Sciatic nerve (tissue), 2 donors: Measurements from ENCODE around the gene SERINC5. TPM values are rescaled to one million over a fixed set of nuclear protein-coding genes. Genes with fewer than 3 reads are reported as not detected.
"Not testable (repeated sequence)": the region's sequence is repeated elsewhere in the genome, so short reads cannot be mapped to it uniquely, and the experiment has no call there.

Source experiments
- ATAC-seq: fragments of 200-7000 bp; cut with Tn5 transposase; one replicate; pipeline ENCODE4 v1.9.1; 2020; ENCODE audit warnings: mild to moderate bottlenecking, moderate library complexity
- DNase-seq: peaks from one replicate; pipeline ENCODE4 v3.0.0-alpha.2; 2020; ENCODE audit warnings: low spot score
- intact Hi-C: fragments of 100-400 bp; cut with DNase I; formaldehyde crosslinking; loops from one replicate; pipeline ENCODE4 v1.14.2; 2022
- total RNA-seq: library from RNA; stranded (reverse); fragmentation: NEBNext Ultra II Directional; extraction: Animal tissue kit (Norgen Biotek cat#: 25700); gene quantifications from one replicate; pipeline ENCODE4 v1.2.1, GENCODE V29; 2021
- donor health status: DM: no; HTN: no; CAD: no.
- donor health status: DM: no; HTN: no; CAD: no.

SERINC5 gene
- total RNA-seq, 1 donor from 2014 or later = 70.2 TPM

- DNase-seq, ATAC-seq, intact Hi-C loops: not testable (repeated sequence)
These were observed 70.3 kb downstream of the SERINC5 start for GRCh38 chr5:80185535-80185934.

DNA sequence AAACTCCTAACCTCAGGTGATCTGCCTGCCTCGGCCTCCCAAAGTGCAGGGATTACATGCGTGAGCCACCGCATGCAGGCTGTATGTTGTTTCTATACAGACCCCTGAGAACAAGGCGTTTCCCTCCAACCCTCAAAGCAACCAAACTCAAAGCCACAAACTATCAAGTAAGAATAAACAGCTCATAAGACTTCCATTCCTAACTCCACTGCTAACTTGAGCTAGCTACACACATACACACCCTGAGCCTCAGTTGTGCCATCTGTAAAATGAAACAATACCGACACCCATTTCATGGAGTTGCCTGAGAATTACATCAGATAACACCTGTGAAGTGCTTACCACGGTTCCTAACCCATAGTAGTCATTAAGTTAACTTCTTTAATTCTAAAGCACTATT is 70.8 kb downstream of the SERINC5 start:
- intact Hi-C loops = no loop called here
- ATAC-seq (no peak), DNase-seq (no peak)

GRCh38 chr5:80184235-80185023 is 71.4 kb downstream of the SERINC5 start:
- intact Hi-C loops = no loop called here

DNA sequence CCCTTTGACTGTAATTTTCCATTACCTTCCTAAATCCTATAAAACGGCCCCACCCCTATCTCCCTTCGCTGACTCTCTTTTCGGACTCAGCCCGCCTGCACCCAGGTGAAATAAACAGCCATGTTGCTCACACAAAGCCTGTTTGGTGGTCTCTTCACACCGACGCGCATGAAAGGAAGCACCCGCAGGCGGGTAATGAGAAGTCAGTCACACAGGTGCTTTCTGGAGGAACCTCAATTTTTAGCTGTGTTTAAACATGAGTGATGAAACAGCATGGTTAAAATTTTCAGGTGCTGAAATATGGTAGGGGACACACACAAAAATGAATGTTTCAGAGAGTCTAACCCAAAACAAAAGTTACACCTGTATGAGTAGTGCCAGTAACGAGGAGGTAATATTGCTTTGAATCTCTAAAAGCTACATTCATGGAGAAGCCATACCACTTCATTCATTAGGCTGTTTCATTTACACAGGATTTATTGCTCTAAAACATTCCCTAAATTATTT is 72.1 kb downstream of the SERINC5 start:
- intact Hi-C loops, DNase-seq, ATAC-seq: not testable (repeated sequence)

More at GRCh38 chr5:80184235-80185023, 71.4 kb downstream of the SERINC5 start:
- ATAC-seq (no peak), DNase-seq (no peak)

GRCh38 chr5:80182809-80183580 is 72.9 kb downstream of the SERINC5 start:
- DNase-seq (no peak), ATAC-seq (no peak)
- intact Hi-C loops = no loop called here

- ATAC-seq (peak; percentile 47), DNase-seq (no peak)
- intact Hi-C loops = no loop called here
These were observed 74.1 kb downstream of the SERINC5 start for GRCh38 chr5:80181618-80182211.

DNA sequence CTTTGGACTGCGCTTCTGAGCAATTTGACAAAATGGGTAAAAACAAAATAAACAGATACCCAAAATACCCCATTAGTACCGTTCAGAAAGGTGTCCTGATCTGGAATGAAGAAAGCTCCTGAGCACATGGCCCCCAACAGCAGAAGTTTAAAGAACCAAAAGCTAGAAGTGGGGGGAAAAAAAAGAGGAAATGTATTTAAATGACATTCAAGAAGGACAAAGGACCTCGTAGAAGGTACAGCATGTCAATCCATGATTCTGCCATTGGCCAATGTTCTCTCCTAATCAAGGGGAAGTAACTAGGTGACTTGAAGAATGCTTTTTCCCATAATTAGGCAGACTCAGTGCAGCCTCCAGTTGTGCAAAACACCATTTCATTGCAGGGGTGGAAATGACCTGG is 78.6 kb downstream of the SERINC5 start:
- intact Hi-C loops = no loop called here

DNA sequence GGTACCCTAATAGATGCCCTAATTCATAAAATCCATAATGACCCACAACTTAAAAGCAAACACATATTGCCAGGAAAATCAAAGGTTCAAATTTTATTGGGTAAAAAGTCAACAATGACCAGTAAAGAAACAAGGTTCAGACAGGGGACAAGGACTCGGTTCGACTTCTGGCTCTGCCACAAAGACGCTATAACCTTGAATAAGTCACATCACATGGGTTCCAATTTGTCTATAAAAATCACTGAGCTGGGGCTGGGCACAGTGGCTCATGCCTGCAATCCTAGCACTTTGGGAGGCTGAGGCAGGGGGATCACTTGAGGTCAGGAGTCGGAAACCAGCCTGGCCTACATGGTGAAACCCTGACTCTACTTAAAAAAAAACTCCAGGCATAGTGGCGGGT is 80.5 kb downstream of the SERINC5 start:
- DNase-seq (no peak), ATAC-seq (no peak)
- intact Hi-C loops = no loop called here

More for the DNA sequence above, 78.6 kb downstream of the SERINC5 start:
- DNase-seq = no peak
- ATAC-seq = no peak

DNA sequence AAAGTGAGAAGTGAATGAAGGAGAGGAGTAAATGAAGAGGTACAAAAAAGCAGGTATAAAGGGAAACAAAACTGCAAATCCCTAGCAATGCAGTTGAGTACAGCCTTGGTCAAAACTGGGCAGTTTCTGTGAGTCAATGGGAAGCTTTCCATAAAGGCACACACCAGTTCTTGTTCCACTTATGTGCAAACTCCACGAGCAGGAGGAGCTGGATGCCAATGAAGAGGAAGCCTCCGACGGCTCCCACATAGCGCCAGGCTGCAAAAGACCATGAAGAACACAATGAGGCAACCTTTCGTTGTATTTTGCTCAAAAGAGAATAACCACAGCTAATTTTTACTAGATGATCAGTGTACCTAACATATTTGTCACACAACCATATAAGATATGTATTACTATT is 81.1 kb downstream of the SERINC5 start:
- intact Hi-C loops = no loop called here
- no peak for DNase-seq
- no peak for ATAC-seq

DNA sequence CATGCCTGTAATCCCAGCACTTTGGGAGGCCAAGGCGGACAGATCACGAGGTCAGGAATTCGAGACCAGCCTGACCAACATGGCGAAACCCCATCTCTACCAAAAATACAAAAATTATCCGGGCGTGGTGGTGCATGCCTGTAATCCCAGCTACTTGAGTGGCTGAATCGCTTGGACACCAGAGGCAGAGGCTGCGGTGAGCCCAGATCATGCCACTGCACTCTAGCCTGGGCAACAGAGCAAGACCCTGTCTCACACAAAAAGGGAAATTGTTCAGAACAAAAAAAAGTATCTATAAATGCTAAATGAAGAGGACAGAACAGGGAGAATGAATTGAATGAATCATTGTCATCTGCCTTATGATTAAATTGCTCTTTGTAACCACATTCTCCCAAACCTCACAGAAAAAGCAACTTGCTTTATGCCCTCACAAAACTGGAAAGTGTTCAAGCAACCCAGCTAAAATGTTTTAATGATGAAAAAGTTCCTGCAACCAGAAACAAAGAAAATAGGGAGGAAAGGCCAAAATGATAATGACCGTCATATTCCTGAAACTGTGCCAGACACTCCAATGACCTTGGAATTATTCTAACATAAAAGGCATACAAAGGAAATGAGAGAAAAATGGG is 83.7 kb downstream of the SERINC5 start:
- intact Hi-C loops = no loop called here
- DNase-seq = no peak
- ATAC-seq = no peak

DNA sequence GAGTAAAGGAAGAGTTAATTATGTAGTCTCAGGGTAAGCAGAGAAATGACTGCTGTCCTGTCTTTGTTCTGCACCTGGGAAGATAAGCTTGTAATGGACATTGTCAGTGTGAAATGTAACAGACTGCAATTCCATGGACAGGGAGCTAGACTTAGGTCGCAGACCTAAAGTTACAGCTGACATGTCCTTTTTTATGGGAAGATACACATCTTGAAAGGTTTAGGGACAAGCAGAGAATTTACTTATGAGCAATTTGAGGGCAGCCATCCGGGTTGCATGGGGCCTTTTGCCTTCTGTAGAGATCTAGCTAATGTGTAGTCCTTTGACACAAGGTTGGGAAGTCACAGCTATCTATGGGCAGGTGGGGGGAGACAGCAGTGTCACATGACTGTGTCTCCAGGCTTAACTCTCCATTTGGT is 85.7 kb downstream of the SERINC5 start:
- DNase-seq (no peak), ATAC-seq (no peak)
- intact Hi-C loops = no loop called here

- intact Hi-C loops = no loop called here
- ATAC-seq = peak; percentile 26
- DNase-seq = no peak
These were observed 87.3 kb downstream of the SERINC5 start for GRCh38 chr5:80168388-80169028.

DNA sequence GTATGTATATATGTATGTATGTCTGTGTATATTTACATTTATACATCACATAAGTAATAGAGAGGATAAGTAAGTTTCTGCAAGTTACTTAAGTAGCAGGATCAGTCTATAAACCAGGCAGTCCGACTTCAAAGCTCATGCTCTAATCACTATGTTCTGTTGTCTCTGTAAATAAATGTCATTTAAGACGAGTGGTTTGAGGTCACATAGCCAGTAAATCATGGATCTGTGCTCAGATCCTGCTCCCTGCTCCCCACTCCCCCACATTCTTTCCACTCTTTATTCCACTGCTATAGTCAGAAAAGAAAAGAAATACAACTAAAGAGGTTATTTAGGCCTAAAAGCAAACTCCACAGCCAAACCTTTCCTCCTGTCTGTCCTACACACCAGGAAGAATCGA is 90.4 kb downstream of the SERINC5 start:
- DNase-seq = no peak
- intact Hi-C loops = no loop called here
- ATAC-seq = no peak

DNA sequence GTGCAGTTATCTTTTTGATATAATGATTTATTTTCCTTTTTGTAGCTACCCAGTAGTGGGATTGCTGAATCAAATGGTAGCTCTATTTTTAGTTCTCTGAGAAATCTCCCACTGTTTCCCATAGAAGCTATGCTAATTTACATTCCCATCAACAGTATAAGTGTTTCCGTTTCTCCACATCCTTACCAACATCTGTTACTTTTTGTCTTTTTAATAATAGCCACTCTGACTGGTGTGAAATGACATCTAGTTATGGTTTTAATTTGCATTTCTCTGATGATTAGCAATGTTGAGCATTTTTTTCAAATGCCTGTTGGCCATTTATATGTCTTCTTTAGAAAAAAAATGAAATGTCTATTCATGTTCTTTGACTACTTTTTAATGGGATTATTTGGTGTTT is 94.7 kb downstream of the SERINC5 start:
- intact Hi-C loops = no loop called here
- no peak for DNase-seq
- no peak for ATAC-seq

DNA sequence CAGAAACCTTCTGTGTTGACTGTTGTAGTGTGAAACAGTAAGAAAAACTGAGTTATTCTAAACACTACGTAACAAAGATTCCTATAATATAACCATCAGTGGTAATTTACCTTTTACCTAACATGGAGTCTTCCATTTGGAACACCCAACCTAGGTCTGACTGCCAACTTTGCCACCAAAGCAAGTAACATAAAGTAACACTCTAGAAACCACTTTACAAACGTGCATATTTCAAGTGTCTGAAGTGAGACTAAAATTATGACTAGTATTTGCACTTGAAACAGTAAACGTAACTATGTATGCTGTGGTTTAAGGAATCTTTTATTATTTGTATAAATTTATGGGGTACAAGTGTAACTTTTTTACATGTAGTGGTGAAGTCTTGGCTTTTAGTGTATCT is 95.6 kb downstream of the SERINC5 start:
- no peak for DNase-seq
- ATAC-seq = no peak
- intact Hi-C loops = no loop called here

- intact Hi-C loops = no loop called here
- DNase-seq = no peak
These were observed 96.6 kb downstream of the SERINC5 start for GRCh38 chr5:80159133-80159815.

GRCh38 chr5:80156156-80156555 is 99.7 kb downstream of the SERINC5 start:
- ATAC-seq (no peak), DNase-seq (no peak)
- intact Hi-C loops = no loop called here

More at GRCh38 chr5:80159133-80159815, 96.6 kb downstream of the SERINC5 start:
- no peak for ATAC-seq

DNA sequence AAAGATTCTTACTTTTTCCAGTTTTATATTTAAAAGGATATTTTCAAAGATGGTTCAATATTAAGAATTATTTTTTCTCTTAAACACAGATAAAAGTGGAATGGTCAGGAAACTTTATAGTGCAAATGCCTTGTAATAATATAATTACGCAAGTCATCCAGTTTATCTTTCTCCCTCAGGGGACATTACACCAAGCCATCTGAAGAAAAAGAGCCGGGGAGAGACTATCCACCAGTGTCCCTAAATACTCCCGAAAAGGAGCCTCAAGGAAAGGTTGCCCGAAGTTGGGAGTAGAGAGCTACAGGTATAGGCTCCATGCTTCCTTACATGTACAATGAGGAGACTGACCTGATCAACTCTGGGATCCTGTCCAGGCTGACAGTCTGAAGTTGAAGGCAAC is 101.1 kb downstream of the SERINC5 start:
- no peak for DNase-seq
- intact Hi-C loops = no loop called here
- peak; percentile 68 for ATAC-seq
